NK-92 treated with Interleukin-12 subunit alpha and Interleukin-12 subunit beta, amount 100 ng/mL, for 24 hours (cell line): ENCODE measurements around the gene TSPAN6.

ENCODE experiments used
- DNase-seq: peaks from one replicate; lab custom pipeline; 2025; lab: John Stamatoyannopoulos, UW

TSPAN6 gene, protein sequence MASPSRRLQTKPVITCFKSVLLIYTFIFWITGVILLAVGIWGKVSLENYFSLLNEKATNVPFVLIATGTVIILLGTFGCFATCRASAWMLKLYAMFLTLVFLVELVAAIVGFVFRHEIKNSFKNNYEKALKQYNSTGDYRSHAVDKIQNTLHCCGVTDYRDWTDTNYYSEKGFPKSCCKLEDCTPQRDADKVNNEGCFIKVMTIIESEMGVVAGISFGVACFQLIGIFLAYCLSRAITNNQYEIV

GRCh38 chrX:100636321-100636991 is at the start of gene TSPAN6:
Gene TSPAN6, minus strand, starts transcription at chrX:100636806. Its CDS starts 112 bp downstream, at chrX:100636694.
- no peak for DNase-seq

GRCh38 chrX:100685997-100686305 is 49.3 kb upstream of the TSPAN6 start:
- DNase-seq: no peak

- peak; percentile 4 for DNase-seq
Observed at GRCh38 chrX:100685284-100685996, 48.8 kb upstream of the TSPAN6 start.

DNA sequence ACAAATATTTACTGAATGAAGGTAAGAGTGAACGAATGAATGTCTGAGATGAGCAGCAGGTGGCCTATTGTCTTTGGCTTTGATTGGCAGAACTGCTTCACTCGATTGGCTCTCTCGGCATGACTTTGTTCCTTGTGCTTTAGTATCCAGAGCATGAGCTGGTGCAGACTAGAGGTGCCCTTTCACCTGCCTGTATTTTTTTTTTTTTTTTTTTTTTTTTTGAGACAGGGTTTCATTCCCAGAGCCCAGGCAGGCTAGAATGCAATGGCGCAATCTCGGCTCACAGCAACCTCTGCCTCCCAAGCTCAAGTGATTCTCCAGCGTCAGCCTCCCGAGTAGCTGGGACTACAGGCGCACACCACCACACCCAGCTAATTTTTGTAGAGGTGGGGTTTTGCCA is 46.3 kb upstream of the TSPAN6 start:
- no peak for DNase-seq

GRCh38 chrX:100681599-100681998 is 45.0 kb upstream of the TSPAN6 start:
- DNase-seq: no peak

DNA sequence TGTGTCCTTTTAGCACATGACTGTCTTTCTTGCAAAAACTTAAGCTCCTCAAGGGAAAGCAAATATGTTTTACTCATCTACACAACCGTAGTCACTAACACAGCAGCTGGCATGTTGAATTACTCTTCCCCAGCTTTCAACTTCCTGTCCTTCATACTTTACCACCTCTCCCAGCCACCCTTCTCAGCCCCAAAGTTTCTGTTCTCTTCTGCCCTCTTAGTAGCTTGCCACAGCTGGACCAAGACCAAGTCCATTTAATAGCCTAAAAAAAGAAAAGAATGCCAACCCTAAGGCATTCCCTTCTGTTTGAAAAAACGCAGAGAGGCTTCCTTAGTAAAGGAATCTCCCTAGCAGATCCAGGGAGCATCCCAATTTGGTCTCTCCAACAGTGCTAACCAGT is 44.1 kb upstream of the TSPAN6 start:
- DNase-seq: no peak

DNA sequence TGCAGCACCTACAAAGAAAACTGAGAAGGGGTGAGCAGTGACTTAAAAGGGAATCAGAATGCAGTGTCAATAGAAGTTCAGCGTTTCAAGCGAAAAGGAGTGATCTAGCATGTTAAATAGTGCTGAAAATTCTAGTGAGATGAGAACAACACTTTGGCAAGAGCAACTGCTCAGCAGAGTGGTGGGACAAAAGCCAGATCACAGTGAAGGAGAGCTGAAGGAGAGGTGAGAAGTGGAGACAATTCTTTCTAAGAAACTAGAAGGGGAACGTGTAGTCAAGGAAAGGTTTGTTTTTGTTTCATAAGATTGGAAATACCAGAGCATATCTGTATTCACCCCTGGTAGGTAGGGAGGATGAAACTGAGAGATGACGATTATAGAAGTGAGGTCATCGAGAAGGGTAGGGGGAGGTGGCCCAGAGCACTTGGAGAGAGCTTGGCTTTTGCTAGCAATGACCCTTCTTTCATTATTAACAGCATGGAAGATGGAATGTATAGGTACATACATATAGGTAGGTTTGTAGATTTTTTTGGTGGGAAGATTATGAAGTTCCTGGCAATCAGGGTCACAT is 41.1 kb upstream of the TSPAN6 start:
- DNase-seq: no peak

GRCh38 chrX:100674705-100675104 is 38.1 kb upstream of the TSPAN6 start:
- no peak for DNase-seq

- DNase-seq: no peak
Observed at GRCh38 chrX:100673397-100673953, 36.9 kb upstream of the TSPAN6 start.

DNA sequence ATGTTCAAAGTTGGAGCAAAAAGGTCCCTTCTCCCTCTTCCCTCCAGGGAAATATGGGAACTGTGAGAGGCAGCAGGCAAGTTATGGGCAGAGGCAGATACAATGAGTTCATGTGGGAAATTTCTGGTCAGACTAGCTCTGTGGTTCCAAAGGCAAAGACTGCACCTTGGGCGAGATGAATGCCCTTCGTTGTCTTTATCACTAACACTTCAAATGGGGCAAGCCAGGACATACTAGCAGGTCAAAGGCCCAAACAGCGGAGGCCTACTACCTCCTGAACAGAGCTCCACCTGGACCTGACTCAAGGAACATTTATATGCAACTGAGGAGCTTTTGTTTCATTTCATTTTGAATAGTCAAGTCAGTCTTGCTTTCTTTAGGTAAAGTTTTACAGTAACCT is 36.4 kb upstream of the TSPAN6 start:
- no peak for DNase-seq

DNA sequence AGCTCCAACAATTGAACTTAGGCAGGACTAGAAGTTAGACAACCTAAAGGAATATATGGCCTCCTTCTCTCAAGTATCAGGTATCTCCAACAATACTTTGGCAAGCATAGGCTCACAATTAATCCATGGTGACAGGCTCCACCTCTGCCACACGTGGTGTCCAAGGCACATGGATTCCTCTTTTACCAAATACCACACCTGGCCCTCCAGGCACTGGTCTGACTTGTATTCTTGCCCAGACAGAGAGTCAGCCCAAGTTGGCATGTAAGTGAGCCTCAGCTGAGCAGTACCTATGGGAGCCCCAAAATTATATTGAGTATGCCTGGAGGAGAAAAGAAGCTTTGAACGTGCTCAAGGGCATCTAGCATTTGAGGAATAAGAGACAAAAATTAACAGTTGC is 27.0 kb upstream of the TSPAN6 start:
- no peak for DNase-seq

DNA sequence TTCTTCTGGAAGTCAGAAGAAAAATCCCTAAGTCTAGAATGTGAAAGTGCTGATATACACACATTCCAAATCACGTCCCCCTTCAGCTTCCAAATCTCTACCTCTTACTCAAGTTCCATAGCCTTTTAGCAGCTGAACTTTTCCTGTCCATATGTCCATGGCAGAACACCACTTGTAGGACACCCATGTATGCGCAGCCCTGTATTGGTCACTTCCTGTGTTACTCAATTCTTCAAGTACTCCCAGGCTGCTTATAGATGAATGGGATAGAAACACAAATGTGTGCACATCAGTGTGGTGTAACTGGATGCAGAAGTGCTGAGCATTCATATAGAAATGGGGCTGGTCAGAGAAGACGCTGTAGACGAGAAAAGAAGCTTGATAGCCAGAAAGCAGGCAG is 26.2 kb upstream of the TSPAN6 start:
- DNase-seq: no peak

DNA sequence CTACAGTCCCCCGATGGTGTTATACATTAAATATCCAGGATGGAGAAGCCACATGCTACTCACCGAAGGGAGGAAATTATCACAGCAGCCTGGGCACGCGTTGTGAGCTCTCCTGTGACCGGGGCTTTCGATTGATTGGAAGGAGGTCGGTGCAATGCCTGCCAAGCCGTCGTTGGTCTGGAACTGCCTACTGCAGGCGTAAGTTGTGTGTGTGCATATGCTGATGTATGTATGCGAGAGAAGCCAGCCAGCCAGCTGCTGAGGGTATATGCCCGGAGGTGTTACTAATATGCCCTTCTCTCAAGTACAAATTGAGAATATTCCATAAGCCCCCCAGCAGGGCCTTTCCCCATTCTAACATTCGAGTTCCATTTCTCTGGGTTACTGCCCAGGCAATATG is 25.6 kb upstream of the TSPAN6 start:
- DNase-seq: no peak

GRCh38 chrX:100659431-100660137 is 23.0 kb upstream of the TSPAN6 start:
- no peak for DNase-seq

DNA sequence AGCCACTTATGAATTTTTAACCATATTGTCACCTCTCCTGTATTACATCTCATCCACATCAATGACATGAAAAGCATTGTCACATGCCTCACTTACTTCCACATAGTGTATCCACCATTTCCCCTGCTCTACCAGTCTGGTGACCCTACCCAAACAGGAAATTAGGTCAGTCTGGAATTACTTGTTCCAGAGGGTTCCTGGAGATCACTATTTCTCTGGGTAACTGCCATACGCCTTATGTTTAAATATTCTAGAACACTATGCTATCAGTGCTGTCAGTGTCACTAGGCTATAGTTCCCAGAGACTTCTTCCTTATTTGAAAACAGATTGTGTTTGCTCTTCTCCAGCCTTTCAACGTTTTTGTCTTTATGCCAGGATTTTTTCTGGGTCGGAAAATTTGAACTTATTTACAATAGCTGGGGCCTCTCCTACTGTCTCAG is 22.4 kb upstream of the TSPAN6 start:
- no peak for DNase-seq

DNA sequence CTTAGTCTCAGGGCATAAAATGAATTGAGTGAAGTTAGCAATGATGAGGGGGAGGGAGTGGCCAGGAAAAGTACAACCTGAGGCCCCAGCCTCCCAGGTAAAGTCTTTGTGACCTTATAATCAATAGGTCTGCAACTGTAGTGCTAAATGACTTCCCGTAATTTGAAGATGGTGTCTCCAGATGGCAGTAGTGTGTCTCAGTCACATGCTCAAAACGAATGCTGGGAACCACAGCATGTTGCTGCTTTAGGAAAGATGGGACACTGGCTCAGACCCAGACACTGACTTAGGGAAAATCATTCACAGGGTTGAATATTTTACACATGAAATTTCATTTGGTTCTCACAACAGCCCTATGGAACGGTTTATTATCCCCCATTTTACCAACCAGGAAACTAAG is 17.7 kb upstream of the TSPAN6 start:
- DNase-seq: no peak

- no peak for DNase-seq
Observed at GRCh38 chrX:100652266-100652665, 15.7 kb upstream of the TSPAN6 start.

- DNase-seq: no peak
Observed at GRCh38 chrX:100650841-100651240, 14.2 kb upstream of the TSPAN6 start.

DNA sequence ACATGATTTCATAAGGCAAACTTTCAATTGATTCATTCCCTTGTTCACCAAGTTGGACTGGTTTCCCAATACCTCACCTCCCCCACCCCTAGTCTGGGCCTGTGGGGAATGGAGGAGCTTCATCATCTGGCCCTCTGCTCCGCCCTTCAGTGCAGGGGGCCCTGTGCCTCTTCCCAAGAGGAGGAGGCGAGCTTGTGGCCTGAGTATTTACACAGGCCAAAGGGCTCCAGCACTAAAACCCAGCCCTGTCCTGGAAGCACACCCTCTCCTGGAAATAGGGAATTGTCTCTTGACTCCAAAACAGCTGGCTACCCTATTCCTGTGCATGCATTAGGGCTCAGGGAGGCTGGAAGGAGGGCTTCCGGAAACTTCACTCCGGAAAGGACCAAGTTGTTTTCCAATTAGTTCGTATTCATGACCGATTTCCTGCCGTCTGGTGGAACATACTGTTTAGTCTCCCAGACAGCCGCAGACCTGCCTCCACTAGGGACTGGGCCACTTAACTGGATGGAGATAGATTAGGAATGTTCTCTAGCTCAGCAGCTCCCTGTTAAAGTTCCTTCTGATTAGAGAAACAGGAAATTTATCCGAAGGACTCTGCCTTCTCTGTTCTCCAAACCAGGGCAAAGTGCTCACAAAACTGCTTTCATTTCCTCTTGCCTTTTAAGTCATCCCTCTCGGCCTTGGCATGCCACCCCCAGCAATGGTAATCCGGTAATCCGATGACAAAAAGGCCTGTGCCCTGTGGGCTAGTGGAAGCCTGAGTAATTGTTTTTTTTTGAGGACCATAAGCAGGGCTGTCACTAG is 13.1 kb upstream of the TSPAN6 start:
- no peak for DNase-seq

DNA sequence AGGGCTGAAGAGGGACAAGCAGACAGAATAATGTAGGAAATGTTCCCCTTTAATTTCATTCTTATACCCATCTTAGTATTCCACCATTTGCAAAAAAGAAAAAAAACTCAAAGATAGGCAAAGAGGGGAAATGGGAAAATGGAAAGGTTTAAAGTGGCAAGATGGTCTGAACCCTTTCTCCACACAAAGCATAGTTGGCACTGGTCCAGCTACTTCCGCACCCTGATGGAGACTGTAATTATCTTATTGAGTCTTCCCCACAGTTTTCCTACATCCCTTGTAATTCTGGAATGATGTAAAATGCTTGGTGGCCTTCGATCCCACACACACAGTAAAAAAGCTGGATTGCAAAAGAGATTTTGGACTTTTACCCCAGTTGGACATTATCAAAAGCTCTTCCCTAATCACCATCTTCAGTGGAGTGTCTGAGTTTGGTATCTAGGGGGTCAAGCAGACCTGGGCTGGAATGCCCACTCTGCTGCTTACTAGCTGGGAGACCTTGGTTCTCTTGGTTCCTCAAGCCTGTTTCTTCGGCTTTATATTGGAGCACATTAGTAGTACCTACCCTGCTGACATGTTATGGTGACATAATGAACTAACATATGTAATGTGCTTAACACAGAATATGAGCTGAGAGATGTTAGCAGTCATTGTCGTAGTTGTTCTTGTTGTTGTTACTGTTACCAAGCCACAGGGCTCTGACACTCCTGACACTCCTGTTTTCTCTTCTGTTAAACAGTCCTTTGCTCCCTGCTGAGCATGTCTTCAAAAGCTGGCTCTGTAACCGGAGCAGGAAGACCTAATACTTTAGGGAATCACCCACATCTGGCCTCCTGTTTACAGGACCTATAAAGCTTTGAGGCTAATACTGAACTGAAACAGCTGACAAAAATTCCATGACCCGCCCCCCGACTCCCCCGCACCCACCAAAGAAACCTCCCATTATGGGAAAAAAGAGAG is 12.1 kb upstream of the TSPAN6 start:
- no peak for DNase-seq
